NCI-H2227 (cell line): ENCODE measurements around the gene ADAMTS2.
A peak's percentile ranks its signal among the peaks of the same experiment; 100 is the strongest.

Experiments used
- DNase-seq: peaks from one replicate; lab custom pipeline; 2025; ENCODE audit not compliant: unreplicated experiment; lab: John Stamatoyannopoulos, UW

Gene ADAMTS2

GRCh38 chr5:179345433-179346321 is at the start of gene ADAMTS2:
ADAMTS2 (minus strand) TSS chr5:179345461; CDS start chr5:179345328, 133 bp downstream.
- DNase-seq: peak; percentile 32

GRCh38 chr5:179393078-179393477 is 47.8 kb upstream of the ADAMTS2 start:
- no peak for DNase-seq

GRCh38 chr5:179387151-179388110 is 42.2 kb upstream of the ADAMTS2 start:
- DNase-seq: no peak

GRCh38 chr5:179385914-179386313 is 40.7 kb upstream of the ADAMTS2 start:
- DNase-seq: no peak

GRCh38 chr5:179382486-179382885 is 37.2 kb upstream of the ADAMTS2 start:
- DNase-seq: no peak

- DNase-seq: no peak
Observed at GRCh38 chr5:179381691-179382090, 36.4 kb upstream of the ADAMTS2 start.

- DNase-seq: no peak
Observed at GRCh38 chr5:179380211-179381035, 35.2 kb upstream of the ADAMTS2 start.

- DNase-seq: no peak
Observed at GRCh38 chr5:179379321-179379890, 34.1 kb upstream of the ADAMTS2 start.

- no peak for DNase-seq
Observed at GRCh38 chr5:179378441-179379271, 33.4 kb upstream of the ADAMTS2 start.

GRCh38 chr5:179378116-179378440 is 32.8 kb upstream of the ADAMTS2 start:
- DNase-seq: no peak

- no peak for DNase-seq
Observed at GRCh38 chr5:179377421-179378115, 32.3 kb upstream of the ADAMTS2 start.

- no peak for DNase-seq
Observed at GRCh38 chr5:179376701-179377420, 31.6 kb upstream of the ADAMTS2 start.

- no peak for DNase-seq
Observed at GRCh38 chr5:179375831-179376365, 30.6 kb upstream of the ADAMTS2 start.

GRCh38 chr5:179375236-179375685 is 30.0 kb upstream of the ADAMTS2 start:
- DNase-seq: no peak

GRCh38 chr5:179374506-179375235 is 29.4 kb upstream of the ADAMTS2 start:
- DNase-seq: no peak

GRCh38 chr5:179373961-179374505 is 28.8 kb upstream of the ADAMTS2 start:
- DNase-seq: no peak
